ENCODE results near the gene DUSP8.

The DUSP8 gene

DNA sequence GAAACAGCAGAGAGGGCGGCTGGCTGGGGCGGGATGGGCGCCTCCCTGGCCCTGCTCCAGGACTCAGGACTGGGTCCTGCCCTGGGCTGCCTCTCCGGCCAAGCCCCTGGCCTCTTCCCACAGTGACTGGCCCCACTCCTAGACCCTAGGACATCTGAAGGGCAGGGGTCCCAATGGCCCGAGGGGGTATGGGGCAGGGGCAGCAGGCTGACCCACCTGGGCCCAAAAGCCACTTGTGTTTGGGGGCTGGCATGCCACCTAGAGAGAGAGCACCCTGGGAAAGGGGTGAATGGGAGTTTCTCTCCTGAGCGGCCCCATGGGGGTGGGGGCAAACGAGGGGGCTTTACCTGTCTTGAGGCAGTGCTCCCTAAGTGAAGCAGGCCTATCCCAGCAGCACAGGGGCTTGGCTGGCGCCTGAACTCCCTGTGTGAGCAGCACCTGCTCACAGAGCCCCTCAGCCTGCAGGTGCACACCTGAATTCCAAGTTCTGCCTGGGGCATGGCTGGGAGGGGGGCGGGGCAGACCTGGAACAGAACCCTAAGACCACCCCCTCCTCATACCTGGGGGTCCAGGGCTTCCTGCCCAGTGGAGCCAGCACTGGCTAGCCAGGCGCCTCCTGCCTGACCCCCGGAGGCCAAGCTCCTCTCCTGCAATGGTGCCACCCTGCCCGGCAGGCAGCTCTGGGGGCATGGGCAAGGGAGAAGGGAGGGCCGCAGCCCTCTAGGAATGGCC is 16.9 kb downstream of the DUSP8 start:
- Histone ChIP-seq H3K9ac (ENCODE audit: low read length) (no peak overlapping the region), H3K9me2 (replicated peaks; ENCODE audit: insufficient read depth, low read length) (no peaks in the 10 kb centered on the region), H3K79me2 (ENCODE audit: insufficient read depth, low read length) (no peaks in the 10 kb centered on the region), H3K4me3 (ENCODE audit: insufficient read depth, low read length, poor library complexity, severe bottlenecking) (no peak overlapping the region), H3K4me2 (ENCODE audit: low read depth, low read length, poor library complexity, severe bottlenecking) (no peak overlapping the region), H2AFZ (ENCODE audit: low read depth, low read length, severe bottlenecking) (no peak overlapping the region), H3K9me3 (ENCODE audit: insufficient read depth, low read length) (no peaks in the 10 kb centered on the region), H3K36me3 (ENCODE audit: low read length) (no peaks in the 10 kb centered on the region), H3K27ac (ENCODE audit: low read depth, low read length) (no peak overlapping the region), H3F3A (ENCODE audit: insufficient read depth) (no peaks in the 10 kb centered on the region), H4K20me1 (ENCODE audit: low read depth, low read length) (no peaks in the 10 kb centered on the region), H3K27me3 (ENCODE audit: low read length) (no peaks in the 10 kb centered on the region; the same call in 1 of the 2 replicates)
- TF ChIP-seq, protein P1, sequence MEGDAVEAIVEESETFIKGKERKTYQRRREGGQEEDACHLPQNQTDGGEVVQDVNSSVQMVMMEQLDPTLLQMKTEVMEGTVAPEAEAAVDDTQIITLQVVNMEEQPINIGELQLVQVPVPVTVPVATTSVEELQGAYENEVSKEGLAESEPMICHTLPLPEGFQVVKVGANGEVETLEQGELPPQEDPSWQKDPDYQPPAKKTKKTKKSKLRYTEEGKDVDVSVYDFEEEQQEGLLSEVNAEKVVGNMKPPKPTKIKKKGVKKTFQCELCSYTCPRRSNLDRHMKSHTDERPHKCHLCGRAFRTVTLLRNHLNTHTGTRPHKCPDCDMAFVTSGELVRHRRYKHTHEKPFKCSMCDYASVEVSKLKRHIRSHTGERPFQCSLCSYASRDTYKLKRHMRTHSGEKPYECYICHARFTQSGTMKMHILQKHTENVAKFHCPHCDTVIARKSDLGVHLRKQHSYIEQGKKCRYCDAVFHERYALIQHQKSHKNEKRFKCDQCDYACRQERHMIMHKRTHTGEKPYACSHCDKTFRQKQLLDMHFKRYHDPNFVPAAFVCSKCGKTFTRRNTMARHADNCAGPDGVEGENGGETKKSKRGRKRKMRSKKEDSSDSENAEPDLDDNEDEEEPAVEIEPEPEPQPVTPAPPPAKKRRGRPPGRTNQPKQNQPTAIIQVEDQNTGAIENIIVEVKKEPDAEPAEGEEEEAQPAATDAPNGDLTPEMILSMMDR (IDR thresholded peaks at IDR 0.05; ENCODE audit: insufficient read depth, low read length, poor library complexity, severe bottlenecking), result no peak
- no peak for TF ChIP-seq EZH2phosphoT487 (conservative IDR thresholded peaks at IDR 0.05; ENCODE audit: low read length)

DNA sequence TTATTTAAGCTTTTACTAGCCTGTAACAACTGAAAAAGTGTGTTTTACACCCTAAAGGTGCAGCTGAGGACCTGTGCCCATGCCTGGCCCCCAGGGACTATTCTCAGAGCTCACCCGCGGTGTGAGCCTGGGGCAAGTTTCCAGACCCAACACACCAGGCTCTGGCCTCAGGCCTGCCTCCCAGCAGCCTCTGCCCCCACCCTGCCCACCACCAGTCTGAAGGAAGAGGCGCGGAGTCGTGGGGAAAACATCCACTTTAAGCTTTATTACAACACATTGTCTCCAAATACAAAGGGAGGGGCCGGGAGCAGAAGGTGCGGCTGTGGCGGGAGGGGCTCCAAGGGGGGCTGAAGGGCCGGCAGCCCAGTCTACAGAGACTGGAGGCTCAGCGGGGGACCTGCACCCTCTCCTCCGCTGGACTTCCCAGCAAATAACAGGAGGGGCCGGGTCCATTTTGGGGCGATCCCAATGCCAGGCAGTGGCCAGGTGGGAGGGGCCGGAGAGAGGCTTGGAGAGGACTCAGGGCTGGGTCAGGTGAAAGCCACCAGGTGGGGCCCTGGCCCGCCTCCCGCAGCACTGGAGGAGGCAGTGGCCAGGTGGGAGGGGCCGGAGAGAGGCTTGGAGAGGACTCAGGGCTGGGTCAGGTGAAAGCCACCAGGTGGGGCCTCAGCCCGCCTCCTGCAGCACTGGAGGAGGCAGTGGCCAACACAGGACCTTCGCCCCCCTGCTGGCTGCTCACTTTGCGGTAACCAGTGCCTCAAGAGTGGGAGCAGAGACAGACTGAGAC is 18.1 kb downstream of the DUSP8 start:
- no peaks in the 10 kb centered on the region; the same call in 1 of the 2 replicates for H3K27me3 ChIP-seq (ENCODE audit: low read length)
- no peak overlapping the region for H3K4me2 ChIP-seq (ENCODE audit: low read depth, low read length, poor library complexity, severe bottlenecking)

DNA sequence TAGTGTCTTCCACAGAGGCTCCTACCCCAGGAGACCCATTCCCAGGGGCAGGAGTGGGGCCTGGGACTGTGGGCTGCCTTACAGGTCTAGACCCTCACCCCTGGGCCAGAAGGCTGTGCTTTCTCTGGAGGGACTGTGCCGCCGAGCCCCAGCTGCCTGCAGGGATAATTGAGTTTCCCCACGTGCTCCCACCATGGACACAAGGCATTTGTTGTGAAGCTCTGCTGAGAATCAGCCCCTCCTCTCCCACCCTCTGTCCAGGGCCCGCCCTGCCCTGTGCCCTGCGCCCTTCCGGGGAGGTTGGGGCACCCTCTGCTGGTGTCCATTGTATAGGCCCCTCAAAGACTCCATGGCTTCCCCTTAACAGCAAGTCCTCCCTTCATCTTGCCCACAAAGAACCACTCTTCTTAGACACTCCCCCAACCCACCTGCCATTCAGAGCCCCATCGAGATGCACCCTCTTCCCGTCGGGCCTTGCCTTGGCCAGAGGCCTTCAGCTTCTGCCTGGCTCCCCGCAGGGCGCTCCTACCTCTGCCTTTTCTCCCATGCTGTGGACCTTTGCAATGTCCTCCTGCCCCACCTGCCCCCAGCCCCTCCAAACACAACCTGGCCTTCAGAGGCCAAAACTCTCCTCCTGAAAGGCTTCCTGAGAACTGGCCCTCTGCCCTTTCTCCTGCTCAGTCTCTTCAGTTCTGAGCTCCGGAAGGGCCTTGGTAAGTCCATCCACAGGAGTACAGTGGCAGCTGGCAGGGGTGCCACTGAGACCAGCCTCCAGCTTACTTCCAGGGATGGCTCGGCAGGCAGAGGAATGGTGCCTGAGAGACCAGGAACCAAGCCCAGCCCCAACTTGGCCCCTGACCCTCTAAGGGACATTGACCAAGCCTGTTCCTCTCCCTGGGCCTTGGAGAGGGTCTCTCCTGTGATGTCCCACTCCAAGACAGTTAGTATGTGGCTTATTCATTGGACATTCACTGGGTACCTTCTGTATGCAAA is 22.4 kb downstream of the DUSP8 start:
- Histone ChIP-seq H2AFZ (ENCODE audit: low read depth, low read length, severe bottlenecking) (no peak overlapping the region), H4K20me1 (ENCODE audit: low read depth, low read length) (no peaks in the 10 kb centered on the region), H3K36me3 (ENCODE audit: low read length) (no peaks in the 10 kb centered on the region), H3K4me3 (ENCODE audit: insufficient read depth, low read length, poor library complexity, severe bottlenecking) (no peak overlapping the region), H3F3A (ENCODE audit: insufficient read depth) (no peaks in the 10 kb centered on the region), H3K9me2 (replicated peaks; ENCODE audit: insufficient read depth, low read length) (no peaks in the 10 kb centered on the region), H3K9ac (ENCODE audit: low read length) (no peak overlapping the region), H3K9me3 (ENCODE audit: insufficient read depth, low read length) (no peaks in the 10 kb centered on the region), H3K27ac (ENCODE audit: low read depth, low read length) (no peak overlapping the region), H3K4me2 (ENCODE audit: low read depth, low read length, poor library complexity, severe bottlenecking) (no peak overlapping the region), H3K27me3 (ENCODE audit: low read length) (no peaks in the 10 kb centered on the region; the same call in none of the 2 replicates), H3K79me2 (ENCODE audit: insufficient read depth, low read length) (no peaks in the 10 kb centered on the region)
- TF ChIP-seq, protein P1 (IDR thresholded peaks at IDR 0.05; ENCODE audit: insufficient read depth, low read length, poor library complexity, severe bottlenecking), result peak; percentile 25
- no peak for TF ChIP-seq EZH2phosphoT487 (conservative IDR thresholded peaks at IDR 0.05; ENCODE audit: low read length)

More for the DNA sequence above, 18.1 kb downstream of the DUSP8 start:
- Histone ChIP-seq H3K9me2 (replicated peaks; ENCODE audit: insufficient read depth, low read length) (no peaks in the 10 kb centered on the region), H3F3A (ENCODE audit: insufficient read depth) (no peaks in the 10 kb centered on the region), H3K79me2 (ENCODE audit: insufficient read depth, low read length) (no peaks in the 10 kb centered on the region), H3K4me3 (ENCODE audit: insufficient read depth, low read length, poor library complexity, severe bottlenecking) (no peak overlapping the region), H4K20me1 (ENCODE audit: low read depth, low read length) (no peaks in the 10 kb centered on the region), H3K9ac (ENCODE audit: low read length) (no peak overlapping the region), H3K36me3 (ENCODE audit: low read length) (no peaks in the 10 kb centered on the region), H3K27ac (ENCODE audit: low read depth, low read length) (no peak overlapping the region), H3K9me3 (ENCODE audit: insufficient read depth, low read length) (no peaks in the 10 kb centered on the region), H2AFZ (ENCODE audit: low read depth, low read length, severe bottlenecking) (no peak overlapping the region)
- TF ChIP-seq EZH2phosphoT487 (conservative IDR thresholded peaks at IDR 0.05; ENCODE audit: low read length), result no peak
- TF ChIP-seq, protein P1 (IDR thresholded peaks at IDR 0.05; ENCODE audit: insufficient read depth, low read length, poor library complexity, severe bottlenecking), result no peak

Measured in SU-DHL-6 (cell line).